H9 (cell line): ENCODE measurements around the gene SGF29. TPM values are rescaled to one million over a fixed set of nuclear protein-coding genes. Genes with fewer than 3 reads are reported as not detected.
"Not testable (repeated sequence)": the region's sequence is repeated elsewhere in the genome, so short reads cannot be mapped to it uniquely, and the experiment has no call there.

ENCODE experiments used
- DNase-seq: peaks from one replicate; pipeline ENCODE4 v3.0.0-alpha.2; 2017
- H2AFZ ChIP-seq: one replicate; pipeline ENCODE4 v1.6.1; 2013; ENCODE audit warnings: mild to moderate bottlenecking, low read length, control low read depth, moderate library complexity
- H2AK5ac ChIP-seq: 2 replicates; pipeline ENCODE4 v1.6.1; 2013; ENCODE audit warnings: low read length, control low read depth, mixed read lengths; ENCODE audit not compliant: insufficient read length
- H2BK120ac ChIP-seq: one replicate; pipeline ENCODE4 v1.6.1; 2013; ENCODE audit warnings: low read depth, mild to moderate bottlenecking, low read length, control low read depth, inconsistent platforms; ENCODE audit not compliant: poor library complexity, severe bottlenecking
- H2BK12ac ChIP-seq: 2 replicates; pipeline ENCODE4 v1.6.1; 2013; ENCODE audit warnings: low read length, control low read depth, mixed read lengths, low read depth; ENCODE audit not compliant: insufficient read length
- H2BK15ac ChIP-seq: 2 replicates; pipeline ENCODE4 v1.6.1; 2013; ENCODE audit warnings: low read depth, low read length, control low read depth
- H2BK20ac ChIP-seq: one replicate; pipeline ENCODE4 v1.6.1; 2013; ENCODE audit warnings: low read depth, mild to moderate bottlenecking, low read length, control low read depth, inconsistent platforms; ENCODE audit not compliant: poor library complexity, severe bottlenecking
- H2BK5ac ChIP-seq: 2 replicates; pipeline ENCODE4 v1.6.1; 2013; ENCODE audit warnings: low read length, control low read depth, mixed read lengths; ENCODE audit not compliant: insufficient read length
- H3K14ac ChIP-seq: 2 replicates; pipeline ENCODE4 v1.6.1; 2013; ENCODE audit warnings: low read length, control low read depth; ENCODE audit not compliant: insufficient read depth
- H3K18ac ChIP-seq: 2 replicates; pipeline ENCODE4 v1.6.1; 2013; ENCODE audit warnings: low read depth, mild to moderate bottlenecking, mixed read lengths, low read length, control low read depth; ENCODE audit not compliant: insufficient read length
- H3K23ac ChIP-seq: 2 replicates; pipeline ENCODE4 v1.6.1; 2013; ENCODE audit warnings: low read length, control low read depth, mixed read lengths, low read depth; ENCODE audit not compliant: insufficient read length
- H3K23me2 ChIP-seq: 2 replicates; pipeline ENCODE4 v1.6.1; 2013; ENCODE audit warnings: low read depth, mild to moderate bottlenecking, mixed read lengths, low read length, control low read depth; ENCODE audit not compliant: insufficient read length, poor library complexity, severe bottlenecking
- H3K27ac ChIP-seq: 2 replicates; pipeline ENCODE4 v1.5.1; 2013; ENCODE audit warnings: low read length, control low read depth, mixed read lengths, low read depth; ENCODE audit not compliant: insufficient read length
- H3K27me3 ChIP-seq: 2 replicates; pipeline ENCODE4 v1.6.1; 2013; ENCODE audit warnings: low read length, control low read depth, inconsistent platforms; ENCODE audit not compliant: insufficient read depth
- H3K4ac ChIP-seq: 2 replicates; pipeline ENCODE4 v1.6.1; 2013; ENCODE audit warnings: low read depth, mild to moderate bottlenecking, control low read depth, inconsistent platforms, low read length, moderate library complexity
- H3K4me1 ChIP-seq: 2 replicates; pipeline ENCODE4 v1.6.1; 2013; ENCODE audit warnings: low read length, control low read depth, inconsistent platforms; ENCODE audit not compliant: insufficient read depth
- H3K4me2 ChIP-seq: 2 replicates; pipeline ENCODE4 v1.6.1; 2013; ENCODE audit warnings: low read length, control low read depth, mixed read lengths; ENCODE audit not compliant: insufficient read length, insufficient read depth
- H3K56ac ChIP-seq: 2 replicates; pipeline ENCODE4 v1.6.1; 2013; ENCODE audit warnings: low read depth, mild to moderate bottlenecking, mixed read lengths, low read length, control low read depth; ENCODE audit not compliant: insufficient read length
- H3K79me1 ChIP-seq: 2 replicates; pipeline ENCODE4 v1.6.1; 2013; ENCODE audit warnings: low read depth, mild to moderate bottlenecking, moderate library complexity, low read length, control low read depth, inconsistent platforms; ENCODE audit not compliant: insufficient read depth, poor library complexity, severe bottlenecking
- H3K79me2 ChIP-seq: 2 replicates; pipeline ENCODE4 v1.6.1; 2013; ENCODE audit warnings: low read length, control low read depth, inconsistent platforms; ENCODE audit not compliant: insufficient read depth
- H3K9ac ChIP-seq: 2 replicates; pipeline ENCODE4 v1.6.1; 2013; ENCODE audit warnings: low read length, control low read depth, mixed read lengths; ENCODE audit not compliant: insufficient read length; ENCODE audit errors: extremely low read depth
- H3K9me3 ChIP-seq: one replicate; pipeline ENCODE4 v1.6.1; 2013; ENCODE audit warnings: low read depth, low read length, inconsistent platforms; ENCODE audit not compliant: control insufficient read depth
- H3T11ph ChIP-seq: one replicate; pipeline ENCODE4 v1.6.1; 2013; ENCODE audit warnings: mild to moderate bottlenecking, low read length, control low read depth, inconsistent platforms
- H4K20me1 ChIP-seq: one replicate; pipeline ENCODE4 v1.6.1; 2013; ENCODE audit not compliant: control insufficient read depth, insufficient read length, insufficient read depth
- H4K5ac ChIP-seq: 2 replicates; pipeline ENCODE4 v1.6.1; 2013; ENCODE audit warnings: low read depth, mild to moderate bottlenecking, mixed read lengths, low read length, control low read depth; ENCODE audit not compliant: insufficient read length
- H4K8ac ChIP-seq: replicated peaks from 2 replicates; pipeline ENCODE4 v1.6.1; 2013; ENCODE audit warnings: low read length, control low read depth, mixed read lengths, low read depth; ENCODE audit not compliant: insufficient read length
- H4K91ac ChIP-seq: 2 replicates; pipeline ENCODE4 v1.6.1; 2013; ENCODE audit warnings: low read depth, mild to moderate bottlenecking, moderate library complexity, mixed read lengths, low read length, control low read depth; ENCODE audit not compliant: insufficient read length
- H3K27ac Mint-ChIP-seq, 3 experiments: 2 replicates in 2 of 3; 3 replicates in 1 of 3; pipeline ENCODE4 v1.8.0; 2020 to 2021; ENCODE audit warnings: mixed read lengths in 3 of 3, mild to moderate bottlenecking in 1 of 3, moderate library complexity in 1 of 3
- H3K27me3 Mint-ChIP-seq: 2 replicates; pipeline ENCODE4 v1.8.0; 2021; ENCODE audit warnings: low read depth, mild to moderate bottlenecking, moderate library complexity, mixed read lengths
- H3K36me3 Mint-ChIP-seq, 3 experiments: 2 replicates in 2 of 3; 3 replicates in 1 of 3; pipeline ENCODE4 v1.8.0; 2020 to 2021; ENCODE audit warnings: low read depth in 3 of 3, mixed read lengths in 3 of 3; ENCODE audit not compliant: insufficient read depth in 1 of 3
- H3K4me1 Mint-ChIP-seq, 2 experiments: 2 replicates each; pipeline ENCODE4 v1.8.0; 2020; ENCODE audit warnings: mixed read lengths in 2 of 2
- H3K4me3 Mint-ChIP-seq, 2 experiments: 2 replicates in 1 of 2; 3 replicates in 1 of 2; pipeline ENCODE4 v1.8.0; 2020 to 2021; ENCODE audit warnings: mild to moderate bottlenecking in 2 of 2, mixed read lengths in 2 of 2, moderate library complexity in 1 of 2
- H3K9me3 Mint-ChIP-seq, 2 experiments: 2 replicates in 1 of 2; 3 replicates in 1 of 2; pipeline ENCODE4 v1.8.0; 2020; ENCODE audit warnings: mild to moderate bottlenecking in 2 of 2, mixed read lengths in 2 of 2, moderate library complexity in 1 of 2
- WGBS: extraction: QIAGEN DNeasy Blood & Tissue Kit; methylation state at CpG from one replicate; pipeline ENCODE4 v1.1.7; 2013; ENCODE audit warnings: missing lambda C conversion rate, low lambda C conversion rate, mixed read lengths; ENCODE audit not compliant: insufficient read length; ENCODE audit errors: extremely low coverage; 5-methylcytosine and 5-hydroxymethylcytosine counted together
- total RNA-seq: library from RNA; stranded (reverse); gene quantifications from 2 replicates; pipeline ENCODE4 v1.2.1, GENCODE V29; 2021
- TF ChIP-seq, protein P1 (sequence below): fragments of 200-600 bp; sonication (generic); conservative IDR thresholded peaks from 3 replicates; pipeline ENCODE4 v1.8.0; 2021; ENCODE audit warnings: antibody characterized with exemption, mild to moderate bottlenecking

Gene SGF29
- total RNA-seq, 1 experiment from 2014 or later = 24.8 TPM

DNA sequence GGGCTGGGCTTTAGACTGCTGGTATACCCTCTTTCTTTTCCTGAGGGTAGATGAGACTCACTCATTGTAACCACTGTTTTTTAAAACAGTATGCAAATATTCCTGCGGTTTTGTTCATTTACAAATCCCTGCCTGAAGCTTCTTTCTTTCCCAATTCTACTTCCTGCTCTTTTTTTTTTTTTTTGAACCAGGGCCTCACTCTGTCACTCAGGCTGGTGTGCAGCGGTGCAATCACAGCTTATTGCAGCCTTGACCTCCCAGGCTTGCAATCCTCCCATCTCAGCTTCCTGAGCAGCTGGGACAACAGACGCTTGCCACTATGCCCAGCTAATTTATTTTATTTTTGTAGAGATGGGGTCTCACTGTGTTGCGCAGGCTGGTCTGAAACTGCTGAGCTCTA is 64.2 kb downstream of the SGF29 start:
- Mint-ChIP-seq H3K4me3 (peak overlapping the region in 1 of 2 experiments; percentile 21; a peak in 3 of 5 replicates), H3K4me1 (peaks cover 23 to 34% of the 10 kb centered on the region in 2 experiments), H3K9me3 (no peaks in the 10 kb centered on the region), H3K27ac (peak overlapping the region; percentile 42 to 92 (median 62); a peak in 4 of 7 replicates), H3K27me3 (no peaks in the 10 kb centered on the region), H3K36me3 (no peaks in the 10 kb centered on the region)
- H3K27ac ChIP-seq = no peak overlapping the region
- TF ChIP-seq, protein P1, sequence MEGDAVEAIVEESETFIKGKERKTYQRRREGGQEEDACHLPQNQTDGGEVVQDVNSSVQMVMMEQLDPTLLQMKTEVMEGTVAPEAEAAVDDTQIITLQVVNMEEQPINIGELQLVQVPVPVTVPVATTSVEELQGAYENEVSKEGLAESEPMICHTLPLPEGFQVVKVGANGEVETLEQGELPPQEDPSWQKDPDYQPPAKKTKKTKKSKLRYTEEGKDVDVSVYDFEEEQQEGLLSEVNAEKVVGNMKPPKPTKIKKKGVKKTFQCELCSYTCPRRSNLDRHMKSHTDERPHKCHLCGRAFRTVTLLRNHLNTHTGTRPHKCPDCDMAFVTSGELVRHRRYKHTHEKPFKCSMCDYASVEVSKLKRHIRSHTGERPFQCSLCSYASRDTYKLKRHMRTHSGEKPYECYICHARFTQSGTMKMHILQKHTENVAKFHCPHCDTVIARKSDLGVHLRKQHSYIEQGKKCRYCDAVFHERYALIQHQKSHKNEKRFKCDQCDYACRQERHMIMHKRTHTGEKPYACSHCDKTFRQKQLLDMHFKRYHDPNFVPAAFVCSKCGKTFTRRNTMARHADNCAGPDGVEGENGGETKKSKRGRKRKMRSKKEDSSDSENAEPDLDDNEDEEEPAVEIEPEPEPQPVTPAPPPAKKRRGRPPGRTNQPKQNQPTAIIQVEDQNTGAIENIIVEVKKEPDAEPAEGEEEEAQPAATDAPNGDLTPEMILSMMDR = no peak
- no peak overlapping the region for H2BK5ac ChIP-seq
- no peaks in the 10 kb centered on the region for H3K23me2 ChIP-seq
- H2BK120ac ChIP-seq = peak overlapping the region; percentile 48
- no peak overlapping the region for H2BK15ac ChIP-seq
- H4K91ac ChIP-seq = no peak overlapping the region
- no peak overlapping the region for H3K23ac ChIP-seq
- H3K4me1 ChIP-seq = no peaks in the 10 kb centered on the region; the same call in 1 of the 2 replicates
- no peak overlapping the region for H3T11ph ChIP-seq
- no peak overlapping the region for H3K56ac ChIP-seq
- no peak overlapping the region for H2AK5ac ChIP-seq
- no peaks in the 10 kb centered on the region for H3K9me3 ChIP-seq
- H3K27me3 ChIP-seq = no peaks in the 10 kb centered on the region
- no CpG with 5 or more reads among the region's 4 CpGs for WGBS
- H2AFZ ChIP-seq = no peak overlapping the region
- H3K4me2 ChIP-seq = peak overlapping the region; percentile 16
- no peaks in the 10 kb centered on the region for H3K79me2 ChIP-seq
- H3K18ac ChIP-seq = peak overlapping the region; percentile 85
- DNase-seq = no peak
- no peak overlapping the region for H2BK12ac ChIP-seq
- no peaks in the 10 kb centered on the region for H4K20me1 ChIP-seq
- no peak overlapping the region for H4K5ac ChIP-seq
- H3K14ac ChIP-seq = no peak overlapping the region
- no peaks in the 10 kb centered on the region for H3K79me1 ChIP-seq
- no peak overlapping the region for H3K9ac ChIP-seq
- H3K4ac ChIP-seq = no peak overlapping the region; the same call in 1 of the 2 replicates
- no peak overlapping the region for H2BK20ac ChIP-seq
- H4K8ac ChIP-seq = no peak overlapping the region

DNA sequence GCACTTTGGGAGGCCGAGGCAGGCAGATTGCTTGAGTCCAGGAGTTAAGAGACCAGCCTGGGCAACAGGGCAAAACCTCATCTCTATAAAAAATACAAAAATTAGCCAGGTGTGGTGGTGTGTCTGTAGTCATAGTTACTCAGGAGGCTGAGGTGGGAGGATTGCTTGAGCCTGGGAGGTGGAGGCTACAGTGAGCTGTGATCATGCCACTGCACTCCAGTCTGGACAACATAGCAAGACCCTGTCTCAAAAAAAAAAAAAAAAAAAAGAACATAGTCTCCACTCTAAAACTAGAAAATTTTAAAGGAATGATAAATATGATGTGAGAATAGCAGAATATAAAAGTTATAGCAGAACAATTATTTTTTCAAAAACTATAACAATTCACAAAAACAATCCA is 66.6 kb downstream of the SGF29 start:
- H4K91ac ChIP-seq, H3K4ac ChIP-seq, H3K9me3 Mint-ChIP-seq, H2BK20ac ChIP-seq, H2AFZ ChIP-seq, H3K23me2 ChIP-seq, H3K14ac ChIP-seq, H3K4me1 ChIP-seq, H2AK5ac ChIP-seq, H3K4me3 Mint-ChIP-seq, H3K27me3 Mint-ChIP-seq, H2BK120ac ChIP-seq, H2BK12ac ChIP-seq, H4K8ac ChIP-seq, H3K79me2 ChIP-seq, H3K27me3 ChIP-seq, H3T11ph ChIP-seq, H3K18ac ChIP-seq, H3K36me3 Mint-ChIP-seq, H4K5ac ChIP-seq, H3K9me3 ChIP-seq, H4K20me1 ChIP-seq, H2BK5ac ChIP-seq, H3K27ac ChIP-seq, H3K79me1 ChIP-seq, H3K4me2 ChIP-seq, DNase-seq, H3K9ac ChIP-seq, H3K23ac ChIP-seq, H3K56ac ChIP-seq, H3K27ac Mint-ChIP-seq, H2BK15ac ChIP-seq: not testable (repeated sequence)
- WGBS = no CpG with 5 or more reads among the region's 1 CpG
- H3K4me1 Mint-ChIP-seq = peaks cover 23 to 34% of the 10 kb centered on the region in 2 experiments
